Panc1 (cell line): ENCODE results near the gene OSBPL10. TPM values are rescaled to one million over a fixed set of nuclear protein-coding genes. Genes with fewer than 3 reads are reported as not detected.

Experiments used
- ATAC-seq: fragments of 200-7000 bp; cut with Tn5 transposase; 2 replicates; pipeline ENCODE4 v1.9.1; 2020; ENCODE audit warnings: mild to moderate bottlenecking, moderate library complexity
- BruUV-seq: library from RNA; stranded (reverse); fragments of 400-500 nt; replicated peaks from 2 replicates; lab custom pipeline; 2021; lab: Mats Ljungman, UMichigan
- CTCF ChIA-PET: fragments of 300-600 bp; sonication (Branson Sonifier 250); formaldehyde crosslinking; loops from one replicate; lab custom pipeline; 2022; ENCODE audit warnings: antibody characterized with exemption; lab: Charles Lee
- POLR2A ChIA-PET: fragments of 300-600 bp; sonication (Branson Sonifier 250); formaldehyde crosslinking; loops from one replicate; lab custom pipeline; 2022; ENCODE audit warnings: antibody characterized with exemption; lab: Charles Lee
- DNase-seq: peaks from one replicate; pipeline ENCODE4 v3.0.0-alpha.2; 2010; ENCODE audit warnings: low read depth, low spot score
- H3K27ac ChIP-seq: 2 replicates; pipeline ENCODE4 v1.5.1; 2011; ENCODE audit warnings: mild to moderate bottlenecking, low read length, inconsistent platforms
- H3K27me3 ChIP-seq: fragments of 200-500 bp; sonication (Bioruptor generic); 2 replicates; pipeline ENCODE4 v1.6.0; 2014; ENCODE audit warnings: low read length, inconsistent platforms; ENCODE audit not compliant: control insufficient read depth, insufficient read depth
- H3K36me3 ChIP-seq: fragments of 200-500 bp; sonication (Bioruptor generic); 2 replicates; pipeline ENCODE4 v1.5.1; 2014; ENCODE audit warnings: inconsistent platforms, mild to moderate bottlenecking, low read length, moderate library complexity; ENCODE audit not compliant: control insufficient read depth, insufficient read depth
- H3K4me1 ChIP-seq: 2 replicates; pipeline ENCODE4 v1.5.1; 2011; ENCODE audit warnings: inconsistent platforms, mild to moderate bottlenecking, low read length, moderate library complexity; ENCODE audit not compliant: control insufficient read depth, insufficient read depth
- H3K4me3 ChIP-seq, 2 experiments: 2 replicates each; pipeline ENCODE4 v1.5.1; 2011 to 2012; ENCODE audit warnings: low read depth in 2 of 2, low read length in 2 of 2, mild to moderate bottlenecking in 2 of 2, inconsistent platforms in 1 of 2, moderate library complexity in 1 of 2
- H3K9me3 ChIP-seq: fragments of 200-500 bp; sonication (Bioruptor generic); 2 replicates; pipeline ENCODE4 v1.5.1; 2014; ENCODE audit warnings: low read depth, mild to moderate bottlenecking, inconsistent platforms, low read length, moderate library complexity; ENCODE audit not compliant: control insufficient read depth, insufficient read depth
- POLR2AphosphoS5 ChIP-seq: IDR thresholded peaks from 2 replicates; pipeline ENCODE4 v1.6.1; 2012; ENCODE audit warnings: mild to moderate bottlenecking, low read depth, low read length, moderate library complexity
- REST ChIP-seq, 2 experiments: IDR thresholded peaks; 2 replicates each; pipeline ENCODE4 v1.6.1; 2011 to 2012; ENCODE audit warnings: low read depth in 2 of 2, control low read depth in 1 of 2, low read length in 1 of 2, mild to moderate bottlenecking in 1 of 2, moderate library complexity in 1 of 2; ENCODE audit not compliant: insufficient read depth in 1 of 2
- SIN3A ChIP-seq: IDR thresholded peaks from 2 replicates; pipeline ENCODE4 v1.6.1; 2012; ENCODE audit warnings: low read depth, mild to moderate bottlenecking, low read length, moderate library complexity, borderline replicate concordance; ENCODE audit not compliant: insufficient read depth
- TCF7L2 ChIP-seq: IDR thresholded peaks from 2 replicates; pipeline ENCODE4 v1.6.1; 2011; ENCODE audit warnings: mild to moderate bottlenecking, low read depth, low read length, inconsistent platforms
- in situ Hi-C: cut with HindIII; loops from 2 replicates; pipeline ENCODE4 v1.10.0; 2016; ENCODE audit warnings: low sequenced_read_pairs, low pct_unique_long_range_greater_than_20kb
- intact Hi-C: fragments of 100-400 bp; cut with micrococcal nuclease; formaldehyde crosslinking; loops from one replicate; pipeline ENCODE4 v1.10.0; 2022; ENCODE audit not compliant: unreplicated experiment
- total RNA-seq: library from RNA; stranded (reverse); gene quantifications from one replicate; pipeline ENCODE4 v1.2.1, GENCODE V29; 2021; ENCODE audit not compliant: unreplicated experiment
- TF ChIP-seq, protein P1 (sequence below): fragments of 450-650 bp; IDR thresholded peaks from 2 replicates; pipeline ENCODE4 v1.5.1; 2017; ENCODE audit warnings: mild to moderate bottlenecking

OSBPL10 gene
- total RNA-seq, 1 experiment from 2014 or later = 88.1 TPM

DNA sequence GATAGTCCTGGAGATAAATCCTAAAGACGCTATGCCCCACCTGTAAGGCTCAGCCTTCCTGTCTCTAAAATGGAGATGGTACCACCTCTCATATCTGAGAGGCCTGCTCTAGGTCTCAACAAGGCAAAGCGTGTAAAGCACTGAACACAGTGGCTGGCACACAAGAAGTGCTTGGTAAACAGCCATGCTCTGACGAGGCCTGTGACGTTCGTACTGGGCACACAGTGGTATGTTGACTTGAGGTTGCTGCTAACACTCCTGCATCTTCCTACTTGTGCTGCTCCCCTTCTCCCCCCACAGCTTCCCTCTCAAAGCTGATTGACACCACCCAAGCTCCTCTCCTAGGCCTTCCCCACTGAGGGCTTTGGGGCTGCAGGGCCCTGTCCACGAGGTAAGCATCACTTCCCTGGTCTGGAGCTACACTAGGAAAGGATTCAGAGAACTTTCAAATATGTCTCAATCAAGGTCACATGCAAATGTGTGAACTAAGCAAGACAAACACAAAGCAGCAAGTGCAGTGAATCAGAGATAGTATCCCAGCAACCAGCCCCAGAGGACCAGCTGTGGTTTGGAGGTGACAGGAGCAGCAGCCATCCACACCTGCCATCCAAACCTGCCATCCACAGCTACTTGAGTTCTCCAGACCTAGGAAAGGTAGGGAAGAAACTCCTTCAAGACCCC lies 270.8 kb downstream of the OSBPL10 start:
- BruUV-seq = no TSS peak
- in situ Hi-C loops = no loop called here
- POLR2A ChIA-PET = no interaction called here

DNA sequence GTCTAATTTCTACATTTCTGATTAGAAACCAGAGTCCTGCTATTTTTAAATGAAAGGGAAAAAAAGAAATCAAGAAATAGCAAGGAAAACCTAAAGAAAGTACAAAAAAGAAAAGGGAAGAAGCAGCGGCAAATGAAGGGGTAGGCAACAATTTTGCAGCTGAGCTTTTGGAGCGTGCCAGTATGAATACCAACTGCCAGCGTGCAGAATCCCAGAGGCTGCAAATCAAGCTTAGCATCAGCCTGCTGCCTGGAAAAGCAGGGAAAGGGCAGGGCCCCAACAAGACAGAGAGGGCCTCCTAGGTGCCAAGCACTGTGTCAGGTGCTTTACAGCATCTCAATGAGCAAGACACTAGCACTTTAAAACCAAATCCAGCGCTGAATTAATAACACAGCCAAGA lies 271.5 kb downstream of the OSBPL10 start:
- in situ Hi-C loops (no loop called here), intact Hi-C loops (no loop called here)
- no peak for DNase-seq
- no peaks in the 10 kb centered on the region for H3K36me3 ChIP-seq
- ChIA-PET POLR2A (no interaction called here), CTCF (interaction anchor here (0.6 kb wide), 1 partner anchor 435 kb away, joined by 3 read pairs; no protein-coding TSS in a partner anchor)
- H3K27ac ChIP-seq = no peak overlapping the region
- no peaks in the 10 kb centered on the region for H3K9me3 ChIP-seq
- no peak for ATAC-seq
- no TSS peak for BruUV-seq
- H3K27me3 ChIP-seq = no peaks in the 10 kb centered on the region
- no peak overlapping the region for H3K4me3 ChIP-seq
- H3K4me1 ChIP-seq = no peaks in the 10 kb centered on the region
- TF ChIP-seq POLR2AphosphoS5 = no peak
- TF ChIP-seq, protein P1, sequence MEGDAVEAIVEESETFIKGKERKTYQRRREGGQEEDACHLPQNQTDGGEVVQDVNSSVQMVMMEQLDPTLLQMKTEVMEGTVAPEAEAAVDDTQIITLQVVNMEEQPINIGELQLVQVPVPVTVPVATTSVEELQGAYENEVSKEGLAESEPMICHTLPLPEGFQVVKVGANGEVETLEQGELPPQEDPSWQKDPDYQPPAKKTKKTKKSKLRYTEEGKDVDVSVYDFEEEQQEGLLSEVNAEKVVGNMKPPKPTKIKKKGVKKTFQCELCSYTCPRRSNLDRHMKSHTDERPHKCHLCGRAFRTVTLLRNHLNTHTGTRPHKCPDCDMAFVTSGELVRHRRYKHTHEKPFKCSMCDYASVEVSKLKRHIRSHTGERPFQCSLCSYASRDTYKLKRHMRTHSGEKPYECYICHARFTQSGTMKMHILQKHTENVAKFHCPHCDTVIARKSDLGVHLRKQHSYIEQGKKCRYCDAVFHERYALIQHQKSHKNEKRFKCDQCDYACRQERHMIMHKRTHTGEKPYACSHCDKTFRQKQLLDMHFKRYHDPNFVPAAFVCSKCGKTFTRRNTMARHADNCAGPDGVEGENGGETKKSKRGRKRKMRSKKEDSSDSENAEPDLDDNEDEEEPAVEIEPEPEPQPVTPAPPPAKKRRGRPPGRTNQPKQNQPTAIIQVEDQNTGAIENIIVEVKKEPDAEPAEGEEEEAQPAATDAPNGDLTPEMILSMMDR = no peak
- TF ChIP-seq REST (IDR thresholded peaks at IDR 0.05; ENCODE audit: insufficient read depth in 1 of 2, low read depth in 2 of 2, low read length in 1 of 2) = no peak
- TF ChIP-seq SIN3A = no peak
- TF ChIP-seq TCF7L2 = no peak

More for the DNA sequence above, 270.8 kb downstream of the OSBPL10 start:
- no peaks in the 10 kb centered on the region for H3K9me3 ChIP-seq
- ATAC-seq (no peak), DNase-seq (no peak)
- H3K4me1 ChIP-seq = no peaks in the 10 kb centered on the region
- no peak overlapping the region for H3K4me3 ChIP-seq
- CTCF ChIA-PET = interaction anchor here (0.6 kb wide), 1 partner anchor 434 kb away, joined by 3 read pairs; no protein-coding TSS in a partner anchor
- TF ChIP-seq REST (IDR thresholded peaks at IDR 0.05; ENCODE audit: insufficient read depth in 1 of 2, low read depth in 2 of 2, low read length in 1 of 2) (no peak), POLR2AphosphoS5 (no peak), SIN3A (no peak), TCF7L2 (no peak)
- TF ChIP-seq, protein P1 = no peak
- no peak overlapping the region for H3K27ac ChIP-seq
- H3K27me3 ChIP-seq = no peaks in the 10 kb centered on the region
- no peaks in the 10 kb centered on the region for H3K36me3 ChIP-seq
- intact Hi-C loops = no loop called here
